ENCODE measurements around the gene MANF.
"Not testable (repeated sequence)": the region's sequence is repeated elsewhere in the genome, so short reads cannot be mapped to it uniquely, and the experiment has no call there.

The MANF gene

GRCh38 chr3:51373658-51374421 is 11.3 kb upstream of the MANF start:
- DNase-seq (ENCODE audit: low spot score): no peak

DNA sequence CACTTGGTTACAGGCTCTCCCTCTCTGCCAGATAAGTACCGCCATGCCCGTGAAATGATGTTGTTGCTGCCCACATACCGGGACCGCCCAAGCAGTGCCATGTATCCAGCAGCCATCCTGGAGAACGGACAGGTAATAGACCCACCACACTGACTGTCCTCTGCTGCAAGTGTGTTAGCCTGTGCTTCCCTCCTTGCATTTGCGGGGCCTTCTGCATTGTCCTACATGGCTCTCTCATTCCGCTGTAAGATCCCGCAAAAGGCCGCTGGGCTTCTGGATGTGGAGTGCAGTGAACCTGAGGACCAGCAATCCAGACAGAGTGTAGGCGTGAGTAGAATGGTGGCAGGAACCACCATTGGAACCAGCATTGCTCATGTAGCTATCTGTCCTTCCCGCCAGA is 10.6 kb upstream of the MANF start:
- no peak for DNase-seq (ENCODE audit: low spot score)

GRCh38 chr3:51375136-51375535 is 10.0 kb upstream of the MANF start:
- peak; percentile 48 for DNase-seq (ENCODE audit: low spot score)

DNA sequence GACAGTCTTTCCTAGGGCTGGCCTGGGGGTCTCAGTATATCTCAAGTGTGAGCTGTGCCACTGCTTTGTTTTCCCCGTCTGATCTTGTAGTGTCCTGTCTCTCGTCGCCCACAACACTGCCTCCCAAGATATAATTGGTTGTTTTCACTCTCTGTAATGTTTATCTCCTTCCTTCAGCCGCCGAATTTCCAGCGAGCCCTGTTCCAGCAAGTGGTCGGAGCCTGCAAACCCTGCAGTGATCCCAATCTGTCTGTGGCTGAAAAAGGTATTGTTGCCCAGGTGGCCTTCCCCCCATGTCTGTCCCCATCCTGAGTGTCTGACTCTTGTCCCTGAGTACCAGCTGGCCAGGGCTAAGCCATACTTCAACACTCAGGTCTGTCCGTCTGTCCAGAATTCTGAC is 9.5 kb upstream of the MANF start:
- DNase-seq (ENCODE audit: low spot score): peak; percentile 77

GRCh38 chr3:51378065-51378464 is 7.0 kb upstream of the MANF start:
- no peak for DNase-seq (ENCODE audit: low spot score)

DNA sequence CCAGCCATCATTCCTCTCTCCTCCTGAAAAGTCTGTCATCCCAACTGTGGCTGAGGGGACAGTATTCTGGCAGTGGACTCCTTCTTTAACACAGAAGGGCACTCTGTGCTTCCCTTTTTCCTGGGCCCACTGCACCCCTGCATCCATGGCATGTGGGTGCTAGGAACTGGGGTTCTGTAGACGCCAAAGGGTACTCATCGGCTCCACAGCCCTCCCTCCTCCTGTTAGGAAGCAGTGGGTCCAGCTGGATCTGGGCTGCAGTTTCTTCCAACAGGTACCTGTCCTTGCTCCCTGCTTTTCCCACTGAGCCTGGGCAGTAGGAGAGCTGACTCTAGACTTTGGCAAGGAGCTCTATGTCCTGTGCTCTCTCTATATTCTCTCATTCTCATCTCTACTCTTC is 6.4 kb upstream of the MANF start:
- DNase-seq (ENCODE audit: low spot score): no peak

- DNase-seq (ENCODE audit: low spot score): no peak
Observed at GRCh38 chr3:51379301-51379700, 5.8 kb upstream of the MANF start.

- DNase-seq (ENCODE audit: low spot score): no peak
Observed at GRCh38 chr3:51379746-51380455, 5.2 kb upstream of the MANF start.

DNA sequence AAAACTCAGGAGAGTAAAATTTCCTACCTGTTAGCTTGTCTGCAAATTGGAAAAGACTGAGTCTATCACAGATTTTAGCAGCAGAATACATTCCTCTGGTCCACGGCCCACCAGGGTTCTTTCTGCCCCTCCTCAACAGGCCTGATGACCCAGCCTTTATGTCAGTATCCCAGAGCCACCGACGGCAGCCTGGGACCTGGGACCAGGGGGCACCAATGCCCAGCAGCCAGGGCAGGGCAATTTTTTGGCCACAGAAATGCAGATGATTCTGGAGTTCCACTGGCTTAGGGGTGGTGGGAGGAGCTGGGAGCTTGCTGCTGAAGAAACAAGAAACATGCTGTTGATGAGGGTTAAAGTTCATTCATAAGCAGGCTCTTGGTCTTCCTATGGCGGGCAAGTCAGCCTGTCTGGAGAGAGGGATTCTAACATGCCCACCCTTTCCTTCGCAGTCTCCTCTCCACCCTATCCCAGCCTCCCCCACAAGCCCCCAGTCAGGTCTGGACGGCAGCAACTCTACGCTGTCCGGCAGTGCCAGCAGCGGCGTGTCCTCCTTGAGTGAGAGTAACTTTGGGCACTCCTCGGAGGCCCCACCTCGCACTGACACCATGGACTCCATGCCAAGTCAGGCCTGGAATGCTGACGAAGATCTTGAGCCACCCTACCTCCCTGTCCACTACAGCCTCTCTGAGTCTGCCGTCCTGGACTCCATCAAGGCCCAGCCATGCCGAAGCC is 4.3 kb upstream of the MANF start:
- DNase-seq (ENCODE audit: low spot score): no peak

- DNase-seq (ENCODE audit: low spot score): no peak
Observed at GRCh38 chr3:51381333-51381705, 3.8 kb upstream of the MANF start.

DNA sequence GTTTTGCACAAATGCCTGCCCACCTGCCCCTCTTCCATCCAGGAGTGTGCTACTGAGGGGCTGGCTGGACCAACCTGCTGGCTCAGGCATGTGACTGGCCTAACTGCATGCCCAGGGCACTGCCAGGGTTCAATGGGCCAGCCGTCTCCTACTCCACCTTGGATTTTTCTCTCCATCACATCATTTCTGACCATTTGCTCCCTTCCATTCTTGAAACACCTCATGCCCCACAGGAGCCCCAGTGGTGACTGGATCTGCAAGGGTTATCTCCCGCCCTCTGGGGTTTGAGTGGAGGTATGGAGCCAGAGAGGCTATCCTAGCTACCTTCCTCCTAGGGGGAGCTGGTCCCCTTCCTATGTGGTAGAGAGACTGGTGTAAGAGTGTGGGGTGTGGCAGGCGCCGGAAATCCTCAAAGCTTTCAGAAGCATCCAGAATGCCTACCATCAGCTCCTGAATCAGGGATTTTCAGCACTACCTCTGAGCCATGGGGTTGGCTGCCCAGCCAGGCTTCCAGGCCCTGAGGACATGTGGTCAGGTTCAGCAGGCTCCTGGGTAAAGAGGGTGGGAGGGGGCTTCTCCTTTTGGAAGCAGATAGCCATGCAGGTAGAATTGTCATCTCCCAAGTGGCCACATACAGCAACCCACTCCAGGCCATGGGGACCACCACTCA is 2.9 kb upstream of the MANF start:
- DNase-seq (ENCODE audit: low spot score): no peak

DNA sequence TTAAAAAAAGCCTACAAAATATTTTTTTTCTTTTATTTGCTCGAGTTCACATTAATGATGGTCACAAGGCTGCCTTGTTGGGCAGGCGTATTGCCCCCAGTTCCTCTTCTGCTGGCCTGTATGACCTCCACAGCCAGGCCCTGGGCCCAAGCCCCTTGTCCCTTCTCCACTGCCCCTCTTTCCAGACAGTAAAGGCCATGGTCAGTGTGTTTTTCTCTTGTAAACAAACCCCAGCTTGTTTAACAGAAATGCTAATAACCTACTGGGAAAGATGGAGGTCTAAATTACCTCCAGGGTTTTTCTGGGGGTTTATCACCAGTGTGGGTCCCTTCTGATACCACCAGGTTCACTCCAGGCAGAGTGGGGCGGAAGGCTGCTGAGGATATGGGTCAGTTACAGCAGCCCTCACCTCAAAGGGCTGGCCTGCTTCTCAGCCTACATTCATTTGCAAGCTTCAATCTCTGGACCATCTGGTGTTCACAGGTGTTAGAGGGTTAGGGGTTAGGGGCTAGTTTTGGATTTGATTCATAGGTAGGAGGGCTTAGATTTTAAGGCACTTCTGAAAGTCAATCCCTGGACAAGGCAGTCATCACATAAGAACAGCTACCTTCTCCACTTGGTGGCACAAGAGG is 2.0 kb upstream of the MANF start:
- DNase-seq (ENCODE audit: low spot score): no peak

DNA sequence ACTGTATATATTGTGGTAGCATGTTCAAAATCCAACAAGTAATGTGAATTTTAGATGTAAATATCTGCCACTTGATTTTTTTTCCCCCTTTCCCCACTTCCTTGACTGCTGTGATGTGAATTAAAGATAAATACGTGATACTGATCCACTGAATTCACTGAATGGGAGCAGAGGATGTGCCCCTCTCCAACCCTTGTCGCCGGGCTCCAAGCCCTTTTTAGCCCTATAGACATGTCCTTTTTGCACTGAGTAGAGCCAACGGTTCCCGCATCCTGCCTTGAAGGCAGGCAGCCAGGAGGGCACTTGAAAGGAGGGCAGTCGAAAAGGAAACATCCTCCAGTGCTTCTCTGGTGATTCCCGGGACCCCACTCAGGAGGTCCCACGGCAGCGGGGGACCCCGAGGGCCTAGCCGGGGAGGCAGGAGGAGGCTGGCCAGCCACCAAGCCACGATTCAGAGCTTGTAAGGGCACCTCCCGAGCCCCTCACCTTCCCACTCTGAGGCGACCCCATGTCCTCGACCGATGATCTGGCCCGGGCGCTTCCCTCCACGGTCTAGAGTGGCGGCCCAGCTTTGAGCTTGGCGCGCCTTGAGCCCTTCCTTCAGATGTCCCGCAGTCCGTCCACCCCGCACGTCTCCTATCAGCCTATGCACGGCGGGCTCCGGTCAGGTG is 901 bp upstream of the MANF start:
- no peak for DNase-seq (ENCODE audit: low spot score)

DNA sequence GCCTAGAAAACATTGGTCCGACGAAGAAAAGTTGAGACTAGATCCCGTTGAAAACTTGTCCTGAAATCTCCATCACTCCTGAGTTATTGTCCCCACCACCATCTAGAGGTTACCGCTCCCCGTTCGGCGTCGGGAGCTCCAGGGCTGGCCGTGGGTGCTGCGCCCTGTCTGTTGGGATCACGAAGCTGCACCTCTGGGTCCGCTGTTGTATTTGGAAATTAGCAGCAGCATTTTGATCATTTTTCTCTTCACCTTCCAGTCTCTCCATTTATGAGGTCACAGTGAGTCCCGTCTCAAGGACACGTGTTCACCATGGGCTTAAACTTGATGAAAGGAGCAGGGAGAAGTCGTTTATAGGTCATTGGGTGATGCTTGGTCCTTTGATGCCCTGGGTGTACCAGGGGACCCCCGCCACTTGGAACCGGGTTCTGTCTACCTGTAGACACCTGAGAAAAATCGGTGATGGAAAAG is 565 bp downstream of the MANF start:
- DNase-seq (ENCODE audit: low spot score): no peak

DNA sequence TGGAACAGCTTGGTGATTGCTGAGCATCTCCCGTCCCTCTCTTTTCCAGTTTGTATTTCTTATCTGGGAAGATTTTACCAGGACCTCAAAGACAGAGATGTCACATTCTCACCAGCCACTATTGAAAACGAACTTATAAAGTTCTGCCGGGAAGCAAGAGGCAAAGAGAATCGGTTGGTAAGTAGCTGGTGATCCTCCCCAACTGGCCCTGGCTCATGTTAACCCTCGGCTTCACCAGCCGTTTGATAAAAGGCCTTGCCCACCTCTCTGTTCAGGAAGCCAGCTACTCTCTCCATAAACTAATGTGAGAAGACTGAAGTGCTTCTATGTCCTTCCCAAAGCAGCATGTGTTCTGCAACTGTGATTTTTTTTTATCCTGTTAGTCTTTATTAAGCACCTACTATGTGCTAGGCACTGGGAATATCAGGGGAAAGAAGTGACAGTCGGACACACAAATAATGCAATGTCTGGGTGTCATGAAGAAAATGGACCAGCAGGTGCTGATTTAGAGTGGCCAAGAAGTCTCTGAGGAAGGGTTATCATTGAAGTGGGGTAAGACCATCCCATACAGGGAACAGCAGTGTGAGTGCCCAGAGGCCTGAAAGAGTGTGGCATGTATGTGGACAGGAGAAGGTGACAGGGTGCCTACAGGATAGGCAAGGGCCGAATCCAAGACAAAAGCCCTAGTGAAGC is 1.2 kb downstream of the MANF start:
- DNase-seq (ENCODE audit: low spot score): no peak

- no peak for DNase-seq (ENCODE audit: low spot score)
Observed at GRCh38 chr3:51386852-51387229, 1.8 kb downstream of the MANF start.

DNA sequence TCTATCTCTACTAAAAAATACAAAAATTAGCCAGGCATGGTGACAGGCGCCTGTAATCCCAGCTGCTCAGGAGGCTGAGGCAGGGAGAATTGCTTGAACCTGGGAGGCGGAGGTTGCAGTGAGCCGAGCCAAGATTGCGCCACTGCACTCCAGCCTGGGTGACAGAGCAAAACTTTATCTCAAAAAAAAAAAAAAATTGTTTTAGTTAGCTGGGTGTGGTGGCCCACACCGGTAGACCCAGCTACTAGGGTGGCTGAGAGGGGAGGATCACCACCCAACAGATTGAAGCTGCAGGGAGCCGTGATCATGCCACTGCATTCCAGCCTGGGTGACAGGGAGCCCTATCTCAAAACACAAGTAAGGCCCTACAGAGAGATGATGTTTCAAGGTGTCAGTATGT is 2.2 kb downstream of the MANF start:
- DNase-seq (ENCODE audit: low spot score): not testable (repeated sequence)

DNA sequence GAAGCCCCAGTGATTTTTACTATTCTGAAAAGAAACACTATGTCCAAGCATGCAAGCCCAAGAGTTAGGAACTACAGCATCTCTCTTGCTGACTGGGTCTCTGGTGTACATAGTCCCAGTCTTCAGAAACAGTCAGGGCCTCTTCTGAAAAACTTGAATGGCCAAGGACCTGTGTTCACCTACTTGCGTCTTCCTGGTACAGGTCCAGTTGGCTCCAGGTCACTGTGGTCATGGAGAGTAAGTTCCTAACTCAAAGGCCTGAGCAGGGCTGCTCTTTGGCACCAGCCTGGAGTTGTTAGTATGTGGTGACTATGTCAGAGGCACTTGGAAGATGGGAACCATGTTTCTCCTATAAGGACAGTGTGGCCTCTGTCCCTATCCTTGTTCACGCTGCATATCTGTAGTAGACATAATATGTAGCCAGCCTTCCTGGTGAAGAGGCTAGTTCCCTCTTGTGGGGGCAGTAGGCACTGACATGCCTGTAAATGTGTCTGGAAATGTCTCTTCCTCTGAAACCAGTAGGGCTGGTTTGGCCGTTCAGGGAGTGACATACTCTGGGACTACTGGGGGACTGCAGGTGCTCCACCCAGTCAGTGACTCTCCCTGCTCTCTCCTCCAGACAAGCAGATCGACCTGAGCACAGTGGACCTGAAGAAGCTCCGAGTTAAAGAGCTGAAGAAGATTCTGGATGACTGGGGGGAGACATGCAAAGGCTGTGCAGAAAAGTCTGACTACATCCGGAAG is 3.4 kb downstream of the MANF start:
- peak; percentile 35 for DNase-seq (ENCODE audit: low spot score)

DNA sequence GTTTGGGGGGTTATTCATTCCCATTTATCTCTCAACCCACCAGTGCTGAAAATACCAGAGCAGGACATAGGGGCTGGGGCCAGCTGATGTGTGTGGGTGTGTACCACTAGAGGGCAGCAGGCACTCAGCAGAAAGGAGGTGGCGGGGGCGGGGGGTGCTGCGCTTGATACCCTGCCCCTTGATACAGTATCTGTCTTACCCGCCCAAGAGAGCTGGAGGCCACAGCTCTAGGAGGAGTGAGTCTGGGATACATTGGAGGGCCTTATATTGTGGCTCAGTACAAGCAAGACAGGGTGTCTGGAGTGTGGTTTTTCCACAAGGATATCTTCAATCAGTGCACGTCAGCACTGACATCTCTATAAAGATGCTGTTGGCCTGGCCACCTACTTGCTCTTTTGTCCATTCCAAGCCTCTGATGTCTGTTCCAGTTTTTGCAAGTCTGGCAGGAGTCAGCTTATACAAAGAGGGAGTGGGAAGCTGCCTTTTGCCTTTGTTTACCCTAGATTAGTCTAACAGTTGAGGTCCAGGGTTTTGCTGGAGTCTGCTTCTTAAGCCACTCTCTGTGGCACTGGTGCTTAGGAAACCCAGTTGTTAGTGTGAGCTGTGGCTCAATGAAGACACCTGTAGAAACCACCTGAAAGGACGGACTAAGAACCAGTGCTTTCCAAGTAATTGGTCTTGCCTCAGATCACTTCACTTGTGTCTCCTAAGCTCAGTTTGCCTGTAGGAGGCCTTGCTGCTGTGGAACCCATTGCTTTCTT is 4.5 kb downstream of the MANF start:
- peak; percentile 57 for DNase-seq (ENCODE audit: low spot score)
